Loucy (cell line): Measurements from ENCODE around the gene BCAS3.

Experiments
- CTCF ChIP-seq: fragments of 200-600 bp; sonication (generic); conservative IDR thresholded peaks from 2 replicates; pipeline ENCODE4 v1.5.1; 2014; ENCODE audit warnings: mild to moderate bottlenecking, antibody characterized with exemption, low read length
- EZH2phosphoT487 ChIP-seq: fragments of 200-600 bp; IDR thresholded peaks from 2 replicates; pipeline ENCODE4 v1.6.1; 2018; ENCODE audit warnings: antibody characterized with exemption, mild to moderate bottlenecking, moderate library complexity, borderline replicate concordance

- no peak for TF ChIP-seq EZH2phosphoT487
- no peak for TF ChIP-seq CTCF
Measured at GRCh38 chr17:61011251-61011650, 333.6 kb downstream of the BCAS3 start.
